Sigmoid colon (tissue), 4 donors: ENCODE measurements around the gene PFDN1.

ENCODE experiments used
- POLR2A ChIP-seq, 2 donors: fragments of 450-650 bp; IDR thresholded peaks; one replicate each; pipeline ENCODE4 v1.6.1; 2016; ENCODE audit warnings: antibody characterized with exemption in 2 of 2, mild to moderate bottlenecking in 2 of 2, moderate library complexity in 2 of 2
- POLR2AphosphoS5 ChIP-seq, 4 donors: sonication (generic); formaldehyde crosslinking; IDR thresholded peaks; one replicate each; pipeline ENCODE4 v1.6.1; 2017; ENCODE audit warnings: antibody characterized with exemption in 4 of 4
- TF ChIP-seq, protein P1 (sequence below), 4 experiments: fragments of 450-650 bp in 3 of 4; fragments of 200-600 bp in 1 of 4; IDR thresholded peaks; one replicate each; pipeline ENCODE4 v1.5.1; 2016 to 2019; ENCODE audit warnings: antibody characterized with exemption in 4 of 4, mild to moderate bottlenecking in 3 of 4, moderate library complexity in 2 of 4

DNA sequence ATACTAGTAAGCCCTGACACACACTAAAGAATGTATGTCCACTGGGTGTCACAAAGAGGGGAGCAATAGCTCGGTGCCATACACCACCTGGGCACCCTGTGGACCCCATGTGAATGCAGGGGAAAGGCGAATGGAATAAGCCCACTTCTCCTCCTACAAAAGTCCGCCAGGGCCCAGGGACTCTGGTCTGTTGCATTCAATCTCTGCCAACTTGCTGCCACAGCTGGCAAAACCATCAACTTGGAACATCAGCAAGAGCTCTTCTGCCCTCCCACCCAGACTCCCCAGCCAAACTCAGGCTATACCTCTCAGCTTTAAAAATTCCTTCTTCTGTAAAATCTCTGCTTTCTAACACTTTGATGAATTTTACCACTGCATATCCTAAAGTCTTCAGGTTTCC is 54.5 kb downstream of the PFDN1 start:
- TF ChIP-seq, protein P1, sequence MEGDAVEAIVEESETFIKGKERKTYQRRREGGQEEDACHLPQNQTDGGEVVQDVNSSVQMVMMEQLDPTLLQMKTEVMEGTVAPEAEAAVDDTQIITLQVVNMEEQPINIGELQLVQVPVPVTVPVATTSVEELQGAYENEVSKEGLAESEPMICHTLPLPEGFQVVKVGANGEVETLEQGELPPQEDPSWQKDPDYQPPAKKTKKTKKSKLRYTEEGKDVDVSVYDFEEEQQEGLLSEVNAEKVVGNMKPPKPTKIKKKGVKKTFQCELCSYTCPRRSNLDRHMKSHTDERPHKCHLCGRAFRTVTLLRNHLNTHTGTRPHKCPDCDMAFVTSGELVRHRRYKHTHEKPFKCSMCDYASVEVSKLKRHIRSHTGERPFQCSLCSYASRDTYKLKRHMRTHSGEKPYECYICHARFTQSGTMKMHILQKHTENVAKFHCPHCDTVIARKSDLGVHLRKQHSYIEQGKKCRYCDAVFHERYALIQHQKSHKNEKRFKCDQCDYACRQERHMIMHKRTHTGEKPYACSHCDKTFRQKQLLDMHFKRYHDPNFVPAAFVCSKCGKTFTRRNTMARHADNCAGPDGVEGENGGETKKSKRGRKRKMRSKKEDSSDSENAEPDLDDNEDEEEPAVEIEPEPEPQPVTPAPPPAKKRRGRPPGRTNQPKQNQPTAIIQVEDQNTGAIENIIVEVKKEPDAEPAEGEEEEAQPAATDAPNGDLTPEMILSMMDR (IDR thresholded peaks at IDR 0.05), result no peak
- TF ChIP-seq POLR2AphosphoS5 (IDR thresholded peaks at IDR 0.05) (no peak), POLR2A (IDR thresholded peaks at IDR 0.05) (no peak)
